ENCODE results near the gene HLA-DMA. TPM values are rescaled to one million over a fixed set of nuclear protein-coding genes. Genes with fewer than 3 reads are reported as not detected.

The HLA-DMA gene
- total and polyA plus RNA-seq, 2 of the 13 experiments (the other 11 are each of a cell fraction or from before 2014, with no cell fraction given) = 0.70 to 0.71 TPM

GRCh38 chr6:32945953-32946352 is 6.9 kb downstream of the HLA-DMA start:
- in situ Hi-C loops (cut with HindIII; ENCODE audit: extremely low pct_ligation_motif_present, low pct_unique_long_range_greater_than_20kb) = loop anchor here (5.0 kb wide), 1 partner anchor 59 kb away; no protein-coding TSS in a partner anchor
- Histone ChIP-seq H3K9me3 (ENCODE audit: low read length) (peaks cover 5% of the 10 kb centered on the region), H3K9ac (ENCODE audit: insufficient read depth, low read depth, low read length) (no peak overlapping the region), H3K4me1 (ENCODE audit: insufficient read depth, low read length) (no peaks in the 10 kb centered on the region), H4K20me1 (ENCODE audit: insufficient read depth, low read length) (no peaks in the 10 kb centered on the region), H3K4me2 (ENCODE audit: low read depth, low read length) (no peak overlapping the region), H3K79me2 (ENCODE audit: insufficient read depth, low read length) (no peaks in the 10 kb centered on the region), H3K4me3 (replicated peaks in 1 of 3; ENCODE audit: insufficient read depth in 1 of 3, low read depth in 2 of 3, low read length in 3 of 3) (no peak overlapping the region), H2AFZ (ENCODE audit: low read length) (no peak overlapping the region), H3K27ac (ENCODE audit: extremely low read length, insufficient read depth, low read length) (no peak overlapping the region), H3K27me3 (ENCODE audit: control insufficient read depth in 1 of 2, insufficient read depth in 2 of 2, low read length in 2 of 2) (peaks cover 3 to 17% of the 10 kb centered on the region in 2 experiments; a peak in 4 of 5 replicates), H3K36me3 (replicated peaks in 1 of 2; ENCODE audit: control insufficient read depth in 1 of 2, insufficient read depth in 2 of 2, low read length in 2 of 2) (no peaks in the 10 kb centered on the region)
- no TSS peak for BruUV-seq (replicated peaks)
- intact Hi-C loops (cut with micrococcal nuclease; ENCODE audit: unreplicated experiment) = loop anchor here (2.0 kb wide), 1 partner anchor 13 kb away; no protein-coding TSS in a partner anchor
- ATAC-seq (no peak), FAIRE-seq (no peak), DNase-seq (ENCODE audit: low spot score) (no peak)
- POLR2A ChIA-PET = no interaction called here
- TF ChIP-seq ZKSCAN5 (CRISPR knock-in tag; IDR thresholded peaks at IDR 0.05) = no peak
- TF ChIP-seq, protein P1, sequence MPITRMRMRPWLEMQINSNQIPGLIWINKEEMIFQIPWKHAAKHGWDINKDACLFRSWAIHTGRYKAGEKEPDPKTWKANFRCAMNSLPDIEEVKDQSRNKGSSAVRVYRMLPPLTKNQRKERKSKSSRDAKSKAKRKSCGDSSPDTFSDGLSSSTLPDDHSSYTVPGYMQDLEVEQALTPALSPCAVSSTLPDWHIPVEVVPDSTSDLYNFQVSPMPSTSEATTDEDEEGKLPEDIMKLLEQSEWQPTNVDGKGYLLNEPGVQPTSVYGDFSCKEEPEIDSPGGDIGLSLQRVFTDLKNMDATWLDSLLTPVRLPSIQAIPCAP (CRISPR knock-in tag; IDR thresholded peaks at IDR 0.05; ENCODE audit: low read depth) = no peak
- no peak for TF ChIP-seq AKAP8 (CRISPR knock-in tag; IDR thresholded peaks at IDR 0.05)
- no peak for TF ChIP-seq THAP8 (CRISPR knock-in tag; IDR thresholded peaks at IDR 0.05; ENCODE audit: borderline replicate concordance)
- CTCF ChIA-PET (ENCODE audit: low intra/inter-chr PET ratio, low total read pairs) = interaction anchor here (1.5 to 3.1 kb wide), 2 partner anchors 58 to 60 kb away, joined by 4 to 31 read pairs; no protein-coding TSS in a partner anchor

DNA sequence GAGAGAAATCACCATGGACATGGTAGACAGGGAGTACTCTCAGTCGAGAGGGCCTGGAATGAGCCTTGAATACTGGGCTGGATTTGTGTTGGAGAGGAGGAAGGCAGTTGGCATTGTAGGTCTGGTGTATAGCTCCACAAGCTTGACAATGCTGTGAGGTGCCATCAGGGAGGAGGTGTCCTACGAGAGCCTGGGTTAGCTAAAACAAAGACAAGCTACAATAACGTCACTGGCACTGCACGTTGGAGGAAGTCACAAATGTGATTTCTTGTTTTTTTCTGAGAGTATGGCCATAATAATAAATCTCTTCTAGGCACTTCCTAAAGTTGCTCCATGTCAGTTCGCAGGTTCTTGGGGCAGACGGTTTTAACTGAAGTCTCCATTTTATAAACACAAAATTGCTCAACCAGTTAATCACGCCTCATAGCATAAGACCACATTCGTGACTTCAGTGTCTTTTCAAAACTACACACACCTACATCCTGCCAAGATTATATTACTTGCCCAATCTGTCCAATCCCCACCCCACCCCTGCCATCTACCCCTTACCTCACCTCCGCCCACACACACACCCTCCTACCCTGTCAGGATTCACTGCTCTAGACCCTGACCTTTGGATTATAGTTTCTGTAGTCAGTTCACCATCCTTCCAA is 7.7 kb downstream of the HLA-DMA start:
- Histone ChIP-seq H4K20me1 (ENCODE audit: insufficient read depth, low read length) (no peaks in the 10 kb centered on the region), H3K9me3 (ENCODE audit: low read length) (peaks cover 5% of the 10 kb centered on the region), H3K79me2 (ENCODE audit: insufficient read depth, low read length) (no peaks in the 10 kb centered on the region), H3K27ac (ENCODE audit: extremely low read length, insufficient read depth, low read length) (no peak overlapping the region), H3K27me3 (ENCODE audit: control insufficient read depth in 1 of 2, insufficient read depth in 2 of 2, low read length in 2 of 2) (peaks cover 2 to 23% of the 10 kb centered on the region in 2 experiments; a peak in 4 of 5 replicates), H3K4me1 (ENCODE audit: insufficient read depth, low read length) (no peaks in the 10 kb centered on the region), H3K4me3 (replicated peaks in 1 of 3; ENCODE audit: insufficient read depth in 1 of 3, low read depth in 2 of 3, low read length in 3 of 3) (no peak overlapping the region), H3K4me2 (ENCODE audit: low read depth, low read length) (no peak overlapping the region), H3K9ac (ENCODE audit: insufficient read depth, low read depth, low read length) (no peak overlapping the region), H2AFZ (ENCODE audit: low read length) (no peak overlapping the region), H3K36me3 (replicated peaks in 1 of 2; ENCODE audit: control insufficient read depth in 1 of 2, insufficient read depth in 2 of 2, low read length in 2 of 2) (no peaks in the 10 kb centered on the region)
- in situ Hi-C loops (cut with HindIII; ENCODE audit: extremely low pct_ligation_motif_present, low pct_unique_long_range_greater_than_20kb) = loop anchor here (5.0 kb wide), 1 partner anchor 58 kb away; no protein-coding TSS in a partner anchor
- no TSS peak for BruUV-seq (replicated peaks)
- DNase-seq (ENCODE audit: low spot score) (no peak), ATAC-seq (no peak), FAIRE-seq (no peak)
- intact Hi-C loops (cut with micrococcal nuclease; ENCODE audit: unreplicated experiment) = no loop called here
- 11% methylated on average over 9 of the region's 9 CpGs for WGBS (ENCODE audit: low lambda C conversion rate)
- CTCF ChIA-PET (ENCODE audit: low intra/inter-chr PET ratio, low total read pairs) = no interaction called here
- POLR2A ChIA-PET = interaction anchor here (1.2 to 2.7 kb wide), 2 partner anchors 27 to 38 kb away, joined by 3 to 10 read pairs; no protein-coding TSS in a partner anchor
- TF ChIP-seq MTF1 (CRISPR knock-in tag; IDR thresholded peaks at IDR 0.05) = no peak
- TF ChIP-seq NFE2L1 (CRISPR knock-in tag; IDR thresholded peaks at IDR 0.05; ENCODE audit: borderline replicate concordance) = no peak
- no peak for TF ChIP-seq MTA1 (CRISPR knock-in tag; IDR thresholded peaks at IDR 0.05; ENCODE audit: borderline replicate concordance)
- TF ChIP-seq ATAD3A (CRISPR knock-in tag; IDR thresholded peaks at IDR 0.05) = no peak
- TF ChIP-seq EP300 (IDR thresholded peaks at IDR 0.05; ENCODE audit: low read depth in 2 of 2, low read length in 2 of 2) = no peak
- no peak for TF ChIP-seq EP300 (CRISPR knock-in tag; IDR thresholded peaks at IDR 0.05; ENCODE audit: borderline replicate concordance)
- TF ChIP-seq, protein P2, sequence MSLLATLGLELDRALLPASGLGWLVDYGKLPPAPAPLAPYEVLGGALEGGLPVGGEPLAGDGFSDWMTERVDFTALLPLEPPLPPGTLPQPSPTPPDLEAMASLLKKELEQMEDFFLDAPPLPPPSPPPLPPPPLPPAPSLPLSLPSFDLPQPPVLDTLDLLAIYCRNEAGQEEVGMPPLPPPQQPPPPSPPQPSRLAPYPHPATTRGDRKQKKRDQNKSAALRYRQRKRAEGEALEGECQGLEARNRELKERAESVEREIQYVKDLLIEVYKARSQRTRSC (CRISPR knock-in tag; IDR thresholded peaks at IDR 0.05; ENCODE audit: low read depth) = no peak
- TF ChIP-seq EEA1 (CRISPR knock-in tag; IDR thresholded peaks at IDR 0.05; ENCODE audit: borderline replicate concordance) = no peak
- no peak for TF ChIP-seq ZNF792 (CRISPR knock-in tag; IDR thresholded peaks at IDR 0.05)
- TF ChIP-seq, protein P3, sequence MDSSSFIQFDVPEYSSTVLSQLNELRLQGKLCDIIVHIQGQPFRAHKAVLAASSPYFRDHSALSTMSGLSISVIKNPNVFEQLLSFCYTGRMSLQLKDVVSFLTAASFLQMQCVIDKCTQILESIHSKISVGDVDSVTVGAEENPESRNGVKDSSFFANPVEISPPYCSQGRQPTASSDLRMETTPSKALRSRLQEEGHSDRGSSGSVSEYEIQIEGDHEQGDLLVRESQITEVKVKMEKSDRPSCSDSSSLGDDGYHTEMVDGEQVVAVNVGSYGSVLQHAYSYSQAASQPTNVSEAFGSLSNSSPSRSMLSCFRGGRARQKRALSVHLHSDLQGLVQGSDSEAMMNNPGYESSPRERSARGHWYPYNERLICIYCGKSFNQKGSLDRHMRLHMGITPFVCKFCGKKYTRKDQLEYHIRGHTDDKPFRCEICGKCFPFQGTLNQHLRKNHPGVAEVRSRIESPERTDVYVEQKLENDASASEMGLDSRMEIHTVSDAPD (CRISPR knock-in tag; IDR thresholded peaks at IDR 0.05) = no peak
- no peak for TF ChIP-seq DNMT1 (CRISPR knock-in tag; IDR thresholded peaks at IDR 0.05)
